Ovary (tissue), 9 donors: Measurements from ENCODE around the gene SECISBP2L. TPM values are rescaled to one million over a fixed set of nuclear protein-coding genes. Genes with fewer than 3 reads are reported as not detected.

ENCODE experiments used
- DNase-seq, 5 donors: peaks; one replicate each; pipeline ENCODE4 v3.0.0-alpha.2; 2019 to 2020
- H3K27ac ChIP-seq, 2 donors: fragments of 200-600 bp; one replicate each; pipeline versions ENCODE4 v1.5.1 to v1.8.0; 2019 to 2022
- H3K27me3 ChIP-seq: fragments of 200-600 bp; one replicate; pipeline ENCODE4 v1.8.0; 2022
- H3K36me3 ChIP-seq: fragments of 200-600 bp; sonication (generic); one replicate; pipeline ENCODE4 v1.5.1; 2019
- H3K4me1 ChIP-seq: one replicate; pipeline ENCODE4 v1.8.1; 2013; ENCODE audit warnings: mild to moderate bottlenecking, moderate library complexity; ENCODE audit not compliant: insufficient read depth
- H3K4me3 ChIP-seq: fragments of 200-600 bp; sonication (generic); one replicate; pipeline ENCODE4 v1.5.1; 2017
- H3K9me3 ChIP-seq, 2 donors: fragments of 200-600 bp in 1 of 2; sonication (generic) in 1 of 2; one replicate each; pipeline versions ENCODE4 v1.5.1 to v1.8.1; 2013 to 2019; ENCODE audit warnings: mild to moderate bottlenecking in 1 of 2, moderate library complexity in 1 of 2
- EP300 ChIP-seq: sonication (generic); formaldehyde crosslinking; IDR thresholded peaks from one replicate; pipeline ENCODE4 v1.6.1; 2017; ENCODE audit warnings: antibody characterized with exemption
- POLR2A ChIP-seq: fragments of 450-650 bp; IDR thresholded peaks from one replicate; pipeline ENCODE4 v1.6.1; 2017; ENCODE audit warnings: antibody characterized with exemption, mild to moderate bottlenecking, moderate library complexity
- WGBS, 3 donors: extraction: QIAGEN DNeasy Blood & Tissue Kit in 1 of 3; methylation state at CpG; one replicate each; pipeline versions ENCODE4 v1.1.5 to v1.1.7; 2013 to 2017; 5-methylcytosine and 5-hydroxymethylcytosine counted together
- intact Hi-C, 4 donors: fragments of 100-400 bp; cut with DNase I; formaldehyde crosslinking; loops; one replicate each; pipeline versions ENCODE4 v1.11.0 to v1.15.1; 2022 to 2023
- polyA plus RNA-seq, 2 donors: library from polyadenylated mRNA; stranded (reverse); fragments of 200-250 nt in 1 of 2; fragments of 350-450 nt in 1 of 2; fragmentation: Illumina TruSeq in 1 of 2; extraction: RNeasy Lipid Tissue Mini Kit (QIAGEN cat#74804) in 1 of 2; gene quantifications; one replicate each; pipeline ENCODE4 v1.2.3, GENCODE V29; 2013 to 2014
- total RNA-seq, 7 donors: library from RNA; depleted of rRNA in 2 of 7; stranded (reverse); fragments of >200 nt in 2 of 7; fragmentation: NEBNext Ultra II Directional in 3 of 7; extraction: Animal tissue kit (Norgen Biotek cat#: 25700) in 3 of 7; gene quantifications; one replicate each; pipeline versions ENCODE4 v1.1.0 to v1.2.4, GENCODE V29; 2016 to 2023
- TF ChIP-seq, protein P1 (sequence below), 3 donors: fragments of 450-650 bp in 2 of 3; fragments of 200-600 bp in 1 of 3; IDR thresholded peaks; one replicate each; pipeline versions ENCODE4 v1.5.1 to v1.8.0; 2016 to 2022; ENCODE audit warnings: antibody characterized with exemption in 3 of 3, mild to moderate bottlenecking in 1 of 3
- donor health status: DM: no; HTN: no; CAD: no; lungs with moderate emphysema.
- donor health status: DM: no; HTN: no; CAD: no.
- donor health status: Bipolar disorder and iron deficiency.
- donor health status: DM: yes; HTN: yes; CAD: no.
- donor health status: DM: no; HTN: no; CAD: no.
- donor health status: DM: yes; HTN: yes; CAD: no.

The SECISBP2L gene
- total and polyA plus RNA-seq, 9 donors: 13.1 to 47.0 (median 37.9) TPM

DNA sequence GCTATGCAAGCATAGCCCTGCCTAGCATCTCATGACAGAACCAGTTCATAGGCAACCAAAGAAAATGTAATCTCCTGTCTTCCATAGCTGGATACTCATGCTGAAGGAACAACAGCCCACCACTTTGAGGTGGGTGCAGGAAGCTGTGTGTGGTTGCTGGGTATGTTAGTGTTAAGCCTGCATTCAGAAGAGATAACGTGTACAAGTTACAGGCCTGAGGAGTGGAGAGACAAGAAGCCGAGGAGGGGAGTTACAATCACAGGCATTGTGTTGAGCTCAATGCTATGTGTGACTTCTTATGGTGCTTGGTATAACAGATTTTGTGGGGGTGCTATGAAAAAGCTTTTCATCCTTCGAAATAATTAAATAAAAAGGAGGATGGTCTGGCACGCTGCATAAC lies 42.8 kb upstream of the SECISBP2L start:
- H3K36me3 ChIP-seq: no peaks in the 10 kb centered on the region
- intact Hi-C loops: no loop called here
- H3K9me3 ChIP-seq: no peaks in the 10 kb centered on the region
- no peaks in the 10 kb centered on the region for H3K27me3 ChIP-seq
- H3K4me1 ChIP-seq: no peaks in the 10 kb centered on the region
- H3K27ac ChIP-seq: no peak overlapping the region
- no peak overlapping the region for H3K4me3 ChIP-seq
- no peak for DNase-seq
- TF ChIP-seq POLR2A (no peak), EP300 (no peak)
- TF ChIP-seq, protein P1, sequence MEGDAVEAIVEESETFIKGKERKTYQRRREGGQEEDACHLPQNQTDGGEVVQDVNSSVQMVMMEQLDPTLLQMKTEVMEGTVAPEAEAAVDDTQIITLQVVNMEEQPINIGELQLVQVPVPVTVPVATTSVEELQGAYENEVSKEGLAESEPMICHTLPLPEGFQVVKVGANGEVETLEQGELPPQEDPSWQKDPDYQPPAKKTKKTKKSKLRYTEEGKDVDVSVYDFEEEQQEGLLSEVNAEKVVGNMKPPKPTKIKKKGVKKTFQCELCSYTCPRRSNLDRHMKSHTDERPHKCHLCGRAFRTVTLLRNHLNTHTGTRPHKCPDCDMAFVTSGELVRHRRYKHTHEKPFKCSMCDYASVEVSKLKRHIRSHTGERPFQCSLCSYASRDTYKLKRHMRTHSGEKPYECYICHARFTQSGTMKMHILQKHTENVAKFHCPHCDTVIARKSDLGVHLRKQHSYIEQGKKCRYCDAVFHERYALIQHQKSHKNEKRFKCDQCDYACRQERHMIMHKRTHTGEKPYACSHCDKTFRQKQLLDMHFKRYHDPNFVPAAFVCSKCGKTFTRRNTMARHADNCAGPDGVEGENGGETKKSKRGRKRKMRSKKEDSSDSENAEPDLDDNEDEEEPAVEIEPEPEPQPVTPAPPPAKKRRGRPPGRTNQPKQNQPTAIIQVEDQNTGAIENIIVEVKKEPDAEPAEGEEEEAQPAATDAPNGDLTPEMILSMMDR (IDR thresholded peaks at IDR 0.05): no peak
- WGBS, 3 donors: 72 to 87% (median 74%) methylated on average over 4 of the region's 4 CpGs

DNA sequence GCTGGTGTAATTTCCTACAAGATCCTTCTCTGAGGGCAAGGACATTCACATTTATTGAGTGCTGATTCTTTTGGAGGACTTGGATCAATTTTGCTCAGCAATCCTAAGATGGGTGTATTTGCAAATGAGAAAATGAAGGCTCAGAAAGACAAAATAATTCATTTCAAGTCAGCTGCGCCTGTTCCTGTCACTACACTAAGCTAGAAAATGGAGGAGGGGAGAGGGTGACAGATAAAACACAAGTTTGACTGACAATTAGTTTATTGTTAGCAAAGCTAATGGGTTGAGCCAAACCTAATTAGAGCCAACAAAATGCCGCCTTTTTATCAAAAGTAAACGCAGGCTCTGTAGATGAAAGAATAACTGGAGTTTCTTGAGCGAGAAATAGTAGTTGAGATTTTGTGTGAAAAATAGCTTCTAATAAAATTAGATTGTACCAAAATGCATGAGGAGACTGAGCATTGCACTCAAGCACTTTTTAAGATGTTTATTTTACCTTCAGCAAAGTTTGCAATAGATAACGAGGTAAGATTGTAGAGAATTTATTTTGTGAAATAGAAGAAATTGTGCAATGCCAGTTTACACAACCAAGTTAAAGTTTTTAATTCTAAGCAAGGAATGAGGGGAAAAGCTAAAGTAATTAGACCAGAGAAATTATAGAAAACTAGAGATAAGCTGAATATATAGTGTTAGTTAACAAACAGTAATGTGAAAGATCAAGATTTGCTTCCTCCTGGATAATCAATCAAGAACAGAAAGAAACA lies 39.6 kb upstream of the SECISBP2L start:
- Histone ChIP-seq H3K27me3 (no peaks in the 10 kb centered on the region), H3K9me3 (no peaks in the 10 kb centered on the region), H3K4me3 (no peak overlapping the region), H3K27ac (no peak overlapping the region), H3K36me3 (no peaks in the 10 kb centered on the region), H3K4me1 (no peaks in the 10 kb centered on the region)
- intact Hi-C loops: no loop called here
- no peak for TF ChIP-seq POLR2A
- TF ChIP-seq, protein P1 (IDR thresholded peaks at IDR 0.05): no peak
- no peak for TF ChIP-seq EP300
- 75 to 76% (median 75%) methylated on average over 5 of the region's 5 CpGs for WGBS, 3 donors
- no peak for DNase-seq

DNA sequence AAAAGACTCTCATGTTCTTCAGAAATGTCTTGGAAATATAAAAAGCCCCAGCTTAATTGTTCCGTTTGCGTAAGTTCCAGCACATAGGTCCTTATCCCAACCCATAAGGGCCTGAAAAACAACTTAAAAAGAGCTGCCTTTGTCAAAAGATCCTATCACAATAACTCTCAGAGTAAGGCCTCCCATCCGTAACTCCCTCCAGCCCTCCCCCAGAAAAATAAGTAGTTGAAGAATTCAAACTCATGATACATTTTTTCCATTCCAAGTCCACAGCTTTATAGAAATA lies 38.0 kb upstream of the SECISBP2L start:
- Histone ChIP-seq H3K36me3 (no peaks in the 10 kb centered on the region), H3K4me1 (no peaks in the 10 kb centered on the region), H3K27me3 (no peaks in the 10 kb centered on the region), H3K27ac (no peak overlapping the region), H3K9me3 (no peaks in the 10 kb centered on the region), H3K4me3 (no peak overlapping the region)
- intact Hi-C loops: no loop called here
- TF ChIP-seq EP300: no peak
- no peak for TF ChIP-seq POLR2A
- TF ChIP-seq, protein P1 (IDR thresholded peaks at IDR 0.05): no peak
- no peak for DNase-seq
- 85 to 92% (median 88%) methylated on average over 3 of the region's 3 CpGs for WGBS, 3 donors

DNA sequence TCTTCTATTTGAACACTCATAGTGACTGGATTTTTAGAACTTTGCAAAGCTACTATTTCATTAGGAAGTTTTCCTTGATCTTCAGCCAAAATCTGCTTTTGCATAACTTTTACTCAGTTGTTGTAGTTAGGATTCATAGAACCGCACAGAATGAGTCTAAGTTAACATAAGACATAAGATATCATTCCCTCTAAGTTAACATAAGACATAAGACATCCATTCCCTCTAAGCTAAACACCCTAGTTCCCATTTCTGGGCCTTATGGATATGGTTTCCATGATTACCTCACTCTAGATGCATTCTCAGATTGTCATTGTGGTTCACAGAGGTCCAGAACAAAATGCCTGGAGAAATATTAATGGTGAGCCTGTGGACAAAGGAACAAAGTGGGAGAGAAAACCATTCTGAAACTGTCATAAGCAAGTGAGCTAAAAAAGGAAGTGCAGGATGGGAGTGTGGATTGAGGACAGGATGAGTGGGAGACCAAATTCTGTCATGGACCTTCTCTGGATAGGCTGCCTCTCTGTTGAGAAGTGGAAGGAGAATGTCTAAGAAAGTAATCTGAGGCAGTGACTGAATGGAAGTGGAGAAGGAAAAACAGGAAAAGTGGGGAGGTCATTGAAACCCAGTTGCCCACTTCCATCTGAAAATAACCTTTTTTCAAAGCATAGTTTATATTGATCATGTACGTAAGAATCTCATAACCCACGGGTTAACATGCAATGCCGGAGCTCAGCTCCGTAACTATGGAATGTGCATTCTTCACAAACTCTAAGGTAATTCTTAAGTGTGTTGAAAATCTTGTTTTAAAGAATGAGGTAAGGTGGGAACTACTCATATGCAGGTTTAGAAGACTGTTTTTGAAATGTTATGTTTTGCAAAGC lies 37.4 kb upstream of the SECISBP2L start:
- H3K4me3 ChIP-seq: no peak overlapping the region
- no peak for DNase-seq
- intact Hi-C loops: no loop called here
- H3K36me3 ChIP-seq: no peaks in the 10 kb centered on the region
- no peaks in the 10 kb centered on the region for H3K4me1 ChIP-seq
- H3K9me3 ChIP-seq: no peaks in the 10 kb centered on the region
- 74 to 87% (median 82%) methylated on average over 5 of the region's 5 CpGs for WGBS, 3 donors
- TF ChIP-seq EP300 (no peak), POLR2A (no peak)
- TF ChIP-seq, protein P1 (IDR thresholded peaks at IDR 0.05): no peak
- H3K27ac ChIP-seq: no peak overlapping the region
- H3K27me3 ChIP-seq: no peaks in the 10 kb centered on the region
